Smooth muscle cell (in vitro differentiated cells): Measurements from ENCODE around the gene MRPL53. TPM values are rescaled to one million over a fixed set of nuclear protein-coding genes. Genes with fewer than 3 reads are reported as not detected.

Source experiments
- DNase-seq: peaks from one replicate; lab custom pipeline; 2025; ENCODE audit not compliant: unreplicated experiment; lab: John Stamatoyannopoulos, UW
- H2AFZ ChIP-seq: fragments of 200-600 bp; sonication (generic); 2 replicates; pipeline ENCODE4 v1.6.0; 2016; ENCODE audit warnings: antibody characterized with exemption, low read depth, mild to moderate bottlenecking
- H3F3A ChIP-seq: fragments of 200-600 bp; sonication (generic); 2 replicates; pipeline ENCODE4 v1.6.0; 2017; ENCODE audit warnings: antibody characterized with exemption, low read depth
- H3K27ac ChIP-seq: fragments of 200-600 bp; sonication (generic); 2 replicates; pipeline ENCODE4 v1.5.1; 2016; ENCODE audit warnings: low read depth, mild to moderate bottlenecking
- H3K27me3 ChIP-seq: fragments of 200-600 bp; sonication (generic); 2 replicates; pipeline ENCODE4 v1.6.1; 2016; ENCODE audit warnings: low read depth, mild to moderate bottlenecking
- H3K36me3 ChIP-seq: fragments of 200-600 bp; sonication (generic); 2 replicates; pipeline ENCODE4 v1.5.1; 2016; ENCODE audit warnings: low read depth
- H3K4me1 ChIP-seq: fragments of 200-600 bp; sonication (generic); 2 replicates; pipeline ENCODE4 v1.5.1; 2016; ENCODE audit warnings: low read depth
- H3K4me2 ChIP-seq: fragments of 200-600 bp; sonication (generic); 2 replicates; pipeline ENCODE4 v1.6.0; 2016; ENCODE audit warnings: mild to moderate bottlenecking
- H3K4me3 ChIP-seq: fragments of 200-600 bp; sonication (generic); 2 replicates; pipeline ENCODE4 v1.5.1; 2016; ENCODE audit warnings: mild to moderate bottlenecking
- H3K79me2 ChIP-seq: fragments of 200-600 bp; sonication (generic); 2 replicates; pipeline ENCODE4 v1.6.0; 2016; ENCODE audit warnings: low read depth, mild to moderate bottlenecking
- H3K9ac ChIP-seq: fragments of 200-600 bp; sonication (generic); 2 replicates; pipeline ENCODE4 v1.6.0; 2016; ENCODE audit warnings: low read depth
- H3K9me3 ChIP-seq: fragments of 200-600 bp; sonication (generic); replicated peaks from 2 replicates; pipeline ENCODE4 v1.5.1; 2016; ENCODE audit warnings: low read depth
- H4K20me1 ChIP-seq: fragments of 200-600 bp; sonication (generic); 2 replicates; pipeline ENCODE4 v1.6.0; 2016; ENCODE audit warnings: low read depth
- WGBS: methylation state at CpG from one replicate; pipeline ENCODE4 v1.1.7; 2016; ENCODE audit warnings: low lambda C conversion rate; 5-methylcytosine and 5-hydroxymethylcytosine counted together
- polyA plus RNA-seq: library from polyadenylated mRNA; unstranded; fragments of >200 nt; fragmentation: Nextera tagmentation; extraction: Ambion mirVana; gene quantifications from 2 replicates; pipeline ENCODE4 v1.2.1, GENCODE V29; 2016
- total RNA-seq: library from RNA; depleted of rRNA; stranded (reverse); fragments of >200 nt; gene quantifications from 2 replicates; pipeline ENCODE4 v1.2.3, GENCODE V29; 2014
- TF ChIP-seq, protein P1 (sequence below): fragments of 200-600 bp; sonication (generic); IDR thresholded peaks from 2 replicates; pipeline ENCODE4 v1.5.1; 2017; ENCODE audit warnings: borderline replicate concordance, mild to moderate bottlenecking, antibody characterized with exemption; ENCODE audit not compliant: insufficient read depth, poor library complexity, severe bottlenecking

The MRPL53 gene
- total and polyA plus RNA-seq, 2 experiments from 2014 or later: 12.0 to 76.8 TPM

DNA sequence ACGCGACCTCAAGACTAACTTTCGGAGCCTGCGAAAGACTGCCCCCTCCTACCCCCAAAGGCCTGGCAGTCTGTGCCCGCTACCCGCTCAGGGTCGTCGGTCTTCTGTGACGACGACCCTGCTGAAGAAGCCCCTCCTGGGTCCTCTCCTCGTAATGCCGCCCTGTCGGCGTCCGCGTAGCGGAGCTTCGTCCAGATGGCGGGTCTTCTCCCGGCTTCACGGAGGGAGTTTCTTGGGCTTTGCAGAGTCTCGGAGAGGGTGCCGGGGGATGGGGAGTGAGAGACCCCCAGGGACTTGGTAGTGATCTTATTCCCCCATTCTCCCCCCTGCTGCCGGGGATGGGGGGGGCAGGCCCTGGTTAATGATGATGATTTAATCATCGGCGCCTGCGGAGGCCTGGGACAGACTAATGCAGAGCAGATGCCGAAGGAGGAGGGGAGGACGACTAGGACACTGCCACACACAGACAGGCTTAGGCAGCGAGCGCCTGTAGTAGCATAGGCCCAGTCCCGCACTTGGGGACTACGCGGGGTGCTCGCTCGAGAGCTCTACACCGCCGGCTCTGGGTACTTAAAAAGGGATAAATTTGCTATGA is 35.5 kb upstream of the MRPL53 start:
- H3K27ac ChIP-seq: peak overlapping the region; percentile 96
- WGBS: 2% methylated on average over 38 of the region's 38 CpGs
- H3K4me3 ChIP-seq: peak overlapping the region; percentile 86
- H3K79me2 ChIP-seq: peaks cover 22% of the 10 kb centered on the region
- H3K27me3 ChIP-seq: peaks cover 35% of the 10 kb centered on the region
- no peak for DNase-seq
- H3F3A ChIP-seq: peaks cover 10% of the 10 kb centered on the region
- H4K20me1 ChIP-seq: peaks cover 4% of the 10 kb centered on the region
- no peaks in the 10 kb centered on the region for H3K9me3 ChIP-seq
- peak overlapping the region; percentile 94 for H3K4me2 ChIP-seq
- peak overlapping the region; percentile 90 for H2AFZ ChIP-seq
- no peaks in the 10 kb centered on the region for H3K36me3 ChIP-seq
- H3K9ac ChIP-seq: peak overlapping the region; percentile 96
- peaks cover 15% of the 10 kb centered on the region for H3K4me1 ChIP-seq
- TF ChIP-seq, protein P1, sequence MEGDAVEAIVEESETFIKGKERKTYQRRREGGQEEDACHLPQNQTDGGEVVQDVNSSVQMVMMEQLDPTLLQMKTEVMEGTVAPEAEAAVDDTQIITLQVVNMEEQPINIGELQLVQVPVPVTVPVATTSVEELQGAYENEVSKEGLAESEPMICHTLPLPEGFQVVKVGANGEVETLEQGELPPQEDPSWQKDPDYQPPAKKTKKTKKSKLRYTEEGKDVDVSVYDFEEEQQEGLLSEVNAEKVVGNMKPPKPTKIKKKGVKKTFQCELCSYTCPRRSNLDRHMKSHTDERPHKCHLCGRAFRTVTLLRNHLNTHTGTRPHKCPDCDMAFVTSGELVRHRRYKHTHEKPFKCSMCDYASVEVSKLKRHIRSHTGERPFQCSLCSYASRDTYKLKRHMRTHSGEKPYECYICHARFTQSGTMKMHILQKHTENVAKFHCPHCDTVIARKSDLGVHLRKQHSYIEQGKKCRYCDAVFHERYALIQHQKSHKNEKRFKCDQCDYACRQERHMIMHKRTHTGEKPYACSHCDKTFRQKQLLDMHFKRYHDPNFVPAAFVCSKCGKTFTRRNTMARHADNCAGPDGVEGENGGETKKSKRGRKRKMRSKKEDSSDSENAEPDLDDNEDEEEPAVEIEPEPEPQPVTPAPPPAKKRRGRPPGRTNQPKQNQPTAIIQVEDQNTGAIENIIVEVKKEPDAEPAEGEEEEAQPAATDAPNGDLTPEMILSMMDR: no peak

DNA sequence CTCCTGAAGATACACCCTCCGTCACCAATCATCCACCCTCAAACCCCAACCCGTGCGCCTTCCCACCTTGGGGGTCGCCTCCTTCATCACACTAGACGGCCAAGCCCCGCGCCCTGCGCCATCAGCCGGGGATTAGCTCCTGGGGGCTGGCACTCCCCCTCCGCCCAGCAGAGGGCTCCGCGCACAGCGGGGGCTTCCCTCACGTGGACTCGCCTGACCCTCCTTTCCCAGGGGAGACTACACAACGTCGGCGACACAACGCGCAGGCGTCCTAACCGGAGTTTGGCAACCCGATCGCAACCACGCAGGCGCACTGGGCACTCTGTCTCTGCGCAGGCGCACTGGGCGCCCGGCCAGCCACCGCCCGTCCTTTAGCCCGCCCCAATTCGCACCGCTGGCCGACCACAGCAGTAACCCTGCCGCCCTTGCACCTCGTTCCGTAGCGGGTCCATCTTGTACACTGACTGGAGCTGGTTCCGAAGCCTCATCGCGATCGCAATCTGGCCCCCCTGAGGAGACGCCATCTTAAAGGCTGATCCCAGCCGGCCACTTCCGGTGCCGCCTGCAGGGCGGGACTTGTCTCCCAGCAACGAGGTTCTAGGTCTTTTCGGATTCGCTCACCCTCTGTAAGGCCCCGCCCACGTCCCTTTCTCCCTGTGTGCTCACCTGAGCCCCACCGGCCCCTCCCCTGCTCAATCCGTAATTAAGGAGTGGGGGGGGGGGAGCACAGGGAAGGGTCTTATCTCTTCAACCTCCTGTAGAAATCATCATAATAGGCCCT is 34.9 kb upstream of the MRPL53 start, which contains the start of gene PCGF1:
PCGF1 (minus strand) TSS at position 551 of the 781 bp plus-strand sequence; CDS start at position 524, 27 bp downstream.
- H3K4me1 ChIP-seq: peaks cover 15% of the 10 kb centered on the region
- TF ChIP-seq, protein P1: peak; percentile 26

DNA sequence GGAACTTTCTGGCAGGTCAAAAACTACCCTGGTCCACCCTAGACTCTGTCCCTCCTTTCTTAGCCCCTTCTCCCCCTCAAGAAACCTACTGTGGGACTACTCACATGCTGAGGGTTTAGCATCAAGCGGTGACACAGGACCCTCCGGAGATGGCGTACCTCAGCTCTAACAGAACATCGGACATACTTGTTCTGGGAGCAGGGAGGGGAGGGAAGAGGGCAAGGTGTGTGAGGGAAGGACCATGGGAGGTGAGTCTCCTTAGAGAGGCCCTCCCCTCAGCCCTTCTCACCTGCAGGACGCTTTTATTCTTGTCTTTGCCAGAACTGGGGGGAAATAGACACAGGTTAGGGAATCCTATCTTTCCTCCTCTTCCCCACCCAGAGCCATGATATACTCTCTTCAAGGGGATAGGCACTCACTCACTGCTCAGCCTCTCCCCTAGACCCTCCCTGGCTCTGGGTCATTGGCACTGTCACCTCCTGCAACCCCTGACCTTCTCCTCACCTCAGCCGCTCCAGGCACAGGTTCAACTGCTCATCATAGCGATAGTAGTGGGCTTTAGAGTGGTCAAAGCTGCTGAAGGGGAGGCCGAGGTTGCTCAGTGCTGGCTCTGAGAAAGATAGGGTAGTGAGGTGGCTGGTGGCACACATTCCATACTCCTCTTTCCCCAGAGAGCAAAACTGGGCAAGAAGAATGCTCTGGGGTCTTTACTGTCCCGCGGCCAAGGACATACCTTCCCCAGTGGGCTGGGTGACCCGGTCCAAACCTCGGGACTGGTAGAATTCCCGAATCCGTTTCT is 33.2 kb upstream of the MRPL53 start:
- H3K4me2 ChIP-seq: peak overlapping the region; percentile 94
- peaks cover 4% of the 10 kb centered on the region for H4K20me1 ChIP-seq
- WGBS: 93% methylated on average over 14 of the region's 14 CpGs
- DNase-seq: no peak
- peaks cover 21% of the 10 kb centered on the region for H3K4me1 ChIP-seq
- H3K9ac ChIP-seq: peak overlapping the region; percentile 14
- H3K36me3 ChIP-seq: no peaks in the 10 kb centered on the region
- peak overlapping the region; percentile 86 for H3K4me3 ChIP-seq
- H3F3A ChIP-seq: peaks cover 10% of the 10 kb centered on the region
- peak overlapping the region; percentile 96 for H3K27ac ChIP-seq
- H2AFZ ChIP-seq: no peak overlapping the region
- peaks cover 22% of the 10 kb centered on the region for H3K79me2 ChIP-seq
- H3K9me3 ChIP-seq: no peaks in the 10 kb centered on the region
- H3K27me3 ChIP-seq: peaks cover 21% of the 10 kb centered on the region
- TF ChIP-seq, protein P1: no peak

More for the DNA sequence above, 34.9 kb upstream of the MRPL53 start, which contains the start of gene PCGF1:
- DNase-seq: peak; percentile 99
- H3K36me3 ChIP-seq: no peaks in the 10 kb centered on the region
- H3K4me2 ChIP-seq: peak within 1 kb of the TSS; percentile 94
- H3K9me3 ChIP-seq: no peaks in the 10 kb centered on the region
- H2AFZ ChIP-seq: peak within 1 kb of the TSS; percentile 90
- peaks cover 28% of the 10 kb centered on the region for H3K27me3 ChIP-seq
- H3F3A ChIP-seq: peaks cover 10% of the 10 kb centered on the region
- H3K27ac ChIP-seq: peak within 1 kb of the TSS; percentile 96
- H3K79me2 ChIP-seq: peaks cover 22% of the 10 kb centered on the region
- H4K20me1 ChIP-seq: peaks cover 4% of the 10 kb centered on the region
- H3K9ac ChIP-seq: peak within 1 kb of the TSS; percentile 96
- H3K4me3 ChIP-seq: peak within 1 kb of the TSS; percentile 86
- WGBS: 2% methylated on average over 54 of the region's 56 CpGs
